ENCODE measurements around the gene AKAP13.

The AKAP13 gene

GRCh38 chr15:85545752-85546151 is 165.3 kb downstream of the AKAP13 start:
- no peak for TF ChIP-seq CTCF (IDR thresholded peaks at IDR 0.05; ENCODE audit: low read depth, low read length, missing control alignments)
- DNase-seq (ENCODE audit: low read depth) = no peak
- in situ Hi-C loops (cut with HindIII; ENCODE audit: low sequenced_read_pairs) = no loop called here
- no peak overlapping the region for H3K4me3 ChIP-seq (ENCODE audit: low read depth, low read length)

GRCh38 chr15:85547386-85547785 is 167.0 kb downstream of the AKAP13 start:
- DNase-seq (ENCODE audit: low read depth) = no peak
- in situ Hi-C loops (cut with HindIII; ENCODE audit: low sequenced_read_pairs) = no loop called here
- no peak for TF ChIP-seq CTCF (IDR thresholded peaks at IDR 0.05; ENCODE audit: low read depth, low read length, missing control alignments)
- no peak overlapping the region for H3K4me3 ChIP-seq (ENCODE audit: low read depth, low read length)

- no peak overlapping the region for H3K4me3 ChIP-seq (ENCODE audit: low read depth, low read length)
- no peak for TF ChIP-seq CTCF (IDR thresholded peaks at IDR 0.05; ENCODE audit: low read depth, low read length, missing control alignments)
- in situ Hi-C loops (cut with HindIII; ENCODE audit: low sequenced_read_pairs) = no loop called here
- no peak for DNase-seq (ENCODE audit: low read depth)
These were observed 169.9 kb downstream of the AKAP13 start for GRCh38 chr15:85550283-85550682.

GRCh38 chr15:85551221-85551832 is 170.9 kb downstream of the AKAP13 start:
- in situ Hi-C loops (cut with HindIII; ENCODE audit: low sequenced_read_pairs) = no loop called here
- H3K4me3 ChIP-seq (ENCODE audit: low read depth, low read length) = no peak overlapping the region
- TF ChIP-seq CTCF (IDR thresholded peaks at IDR 0.05; ENCODE audit: low read depth, low read length, missing control alignments) = no peak
- DNase-seq (ENCODE audit: low read depth) = no peak

GRCh38 chr15:85554852-85555521 is 174.6 kb downstream of the AKAP13 start:
- TF ChIP-seq CTCF (IDR thresholded peaks at IDR 0.05; ENCODE audit: low read depth, low read length, missing control alignments) = no peak
- H3K4me3 ChIP-seq (ENCODE audit: low read depth, low read length) = no peak overlapping the region
- in situ Hi-C loops (cut with HindIII; ENCODE audit: low sequenced_read_pairs) = no loop called here
- DNase-seq (ENCODE audit: low read depth) = no peak

- H3K4me3 ChIP-seq (ENCODE audit: low read depth, low read length) = no peak overlapping the region
- no peak for TF ChIP-seq CTCF (IDR thresholded peaks at IDR 0.05; ENCODE audit: low read depth, low read length, missing control alignments)
- in situ Hi-C loops (cut with HindIII; ENCODE audit: low sequenced_read_pairs) = no loop called here
- DNase-seq (ENCODE audit: low read depth) = no peak
These were observed 175.6 kb downstream of the AKAP13 start for GRCh38 chr15:85555875-85556617.
